ENCODE data around the gene PAPPA. TPM values are rescaled to one million over a fixed set of nuclear protein-coding genes. Genes with fewer than 3 reads are reported as not detected.

Gene PAPPA
- total RNA-seq, 1 donor from 2014 or later, result 172 TPM

GRCh38 chr9:116303270-116303669 lies 149.7 kb downstream of the PAPPA start:
- Mint-ChIP-seq H3K9me3 (ENCODE audit: unreplicated experiment) (no peaks in the 10 kb centered on the region), H3K27me3 (ENCODE audit: low read depth, unreplicated experiment) (no peaks in the 10 kb centered on the region), H3K36me3 (ENCODE audit: low read depth, unreplicated experiment) (peaks cover 56% of the 10 kb centered on the region), H3K4me3 (ENCODE audit: unreplicated experiment) (no peak overlapping the region), H3K4me1 (ENCODE audit: low read depth, unreplicated experiment) (peaks cover 64% of the 10 kb centered on the region), H3K27ac (ENCODE audit: unreplicated experiment) (no peak overlapping the region)
- Histone ChIP-seq H3K27me3 (ENCODE audit: insufficient read depth, low read length) (peaks cover 5% of the 10 kb centered on the region), H3K36me3 (ENCODE audit: insufficient read depth, low read length) (no peaks in the 10 kb centered on the region), H3K9me3 (ENCODE audit: insufficient read depth, low read depth, low read length) (no peaks in the 10 kb centered on the region), H3K79me2 (ENCODE audit: insufficient read depth, low read length) (no peaks in the 10 kb centered on the region), H3K4me2 (ENCODE audit: low read length) (no peak overlapping the region), H3K27ac (ENCODE audit: low read depth, low read length) (no peak overlapping the region), H2AFZ (ENCODE audit: low read depth, low read length) (no peak overlapping the region), H3K4me1 (ENCODE audit: insufficient read depth, low read length) (no peaks in the 10 kb centered on the region), H4K20me1 (ENCODE audit: insufficient read depth, low read length) (no peaks in the 10 kb centered on the region), H3K4me3 (ENCODE audit: insufficient read depth, low read depth, low read length) (no peak overlapping the region), H3K9ac (ENCODE audit: low read length) (no peak overlapping the region)
- DNase-seq (ENCODE audit: low read depth) (no peak), FAIRE-seq (no peak)
- TF ChIP-seq CTCF (IDR thresholded peaks at IDR 0.05; ENCODE audit: insufficient read depth, low read depth, low read length) (no peak), EZH2 (IDR thresholded peaks at IDR 0.05; ENCODE audit: insufficient read depth, low read length) (no peak)

DNA sequence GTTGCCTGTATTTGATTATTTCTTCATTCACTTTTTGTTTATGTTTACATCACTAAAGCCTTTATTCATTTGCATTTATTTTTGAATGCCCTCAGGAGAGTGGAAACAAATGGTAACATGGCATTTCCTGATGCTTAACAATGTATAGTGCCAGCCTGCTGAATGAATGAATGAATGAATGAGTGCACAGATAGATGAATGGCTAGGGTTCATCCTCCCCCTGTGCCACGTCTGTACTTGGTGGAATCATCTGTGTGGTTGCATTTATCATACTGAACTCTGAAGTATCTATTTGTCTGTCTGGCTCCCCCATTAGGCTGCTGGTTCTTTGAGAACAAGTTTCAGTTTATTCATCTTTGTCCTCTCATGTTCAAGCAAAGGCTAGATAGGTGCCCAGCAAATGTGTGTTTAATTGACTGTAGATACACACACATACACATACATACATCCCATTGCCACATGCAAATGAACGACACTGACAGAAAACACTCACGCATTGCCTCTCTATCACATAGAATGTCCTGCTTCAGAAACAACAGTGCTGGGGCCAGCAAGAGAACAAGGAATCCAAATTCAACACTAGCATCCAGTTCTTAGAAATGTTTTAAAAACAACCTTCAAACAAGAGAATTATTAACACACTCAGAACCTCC lies 150.4 kb downstream of the PAPPA start:
- Histone ChIP-seq H2AFZ (ENCODE audit: low read depth, low read length) (no peak overlapping the region), H3K27ac (ENCODE audit: low read depth, low read length) (no peak overlapping the region), H3K9ac (ENCODE audit: low read length) (no peak overlapping the region), H3K4me3 (ENCODE audit: insufficient read depth, low read depth, low read length) (no peak overlapping the region), H3K27me3 (ENCODE audit: insufficient read depth, low read length) (no peaks in the 10 kb centered on the region), H4K20me1 (ENCODE audit: insufficient read depth, low read length) (no peaks in the 10 kb centered on the region), H3K9me3 (ENCODE audit: insufficient read depth, low read depth, low read length) (no peaks in the 10 kb centered on the region), H3K4me1 (ENCODE audit: insufficient read depth, low read length) (no peaks in the 10 kb centered on the region), H3K79me2 (ENCODE audit: insufficient read depth, low read length) (no peaks in the 10 kb centered on the region), H3K36me3 (ENCODE audit: insufficient read depth, low read length) (no peaks in the 10 kb centered on the region), H3K4me2 (ENCODE audit: low read length) (no peak overlapping the region)
- TF ChIP-seq EZH2 (IDR thresholded peaks at IDR 0.05; ENCODE audit: insufficient read depth, low read length), result no peak
- TF ChIP-seq CTCF (IDR thresholded peaks at IDR 0.05; ENCODE audit: insufficient read depth, low read depth, low read length), result no peak
- DNase-seq (ENCODE audit: low read depth), result no peak
- FAIRE-seq, result no peak
- Mint-ChIP-seq H3K4me1 (ENCODE audit: low read depth, unreplicated experiment) (peaks cover 61% of the 10 kb centered on the region), H3K27ac (ENCODE audit: unreplicated experiment) (no peak overlapping the region), H3K36me3 (ENCODE audit: low read depth, unreplicated experiment) (peaks cover 61% of the 10 kb centered on the region), H3K4me3 (ENCODE audit: unreplicated experiment) (no peak overlapping the region), H3K27me3 (ENCODE audit: low read depth, unreplicated experiment) (no peaks in the 10 kb centered on the region), H3K9me3 (ENCODE audit: unreplicated experiment) (no peaks in the 10 kb centered on the region)

GRCh38 chr9:116304761-116305160 lies 151.2 kb downstream of the PAPPA start:
- Mint-ChIP-seq H3K4me3 (ENCODE audit: unreplicated experiment) (no peak overlapping the region), H3K27me3 (ENCODE audit: low read depth, unreplicated experiment) (no peaks in the 10 kb centered on the region), H3K9me3 (ENCODE audit: unreplicated experiment) (peaks cover 3% of the 10 kb centered on the region), H3K36me3 (ENCODE audit: low read depth, unreplicated experiment) (peaks cover 64% of the 10 kb centered on the region), H3K27ac (ENCODE audit: unreplicated experiment) (no peak overlapping the region), H3K4me1 (ENCODE audit: low read depth, unreplicated experiment) (peaks cover 57% of the 10 kb centered on the region)
- Histone ChIP-seq H3K79me2 (ENCODE audit: insufficient read depth, low read length) (no peaks in the 10 kb centered on the region), H2AFZ (ENCODE audit: low read depth, low read length) (no peak overlapping the region), H3K27ac (ENCODE audit: low read depth, low read length) (no peak overlapping the region), H3K36me3 (ENCODE audit: insufficient read depth, low read length) (no peaks in the 10 kb centered on the region), H3K4me3 (ENCODE audit: insufficient read depth, low read depth, low read length) (no peak overlapping the region), H3K27me3 (ENCODE audit: insufficient read depth, low read length) (no peaks in the 10 kb centered on the region), H3K4me1 (ENCODE audit: insufficient read depth, low read length) (no peaks in the 10 kb centered on the region), H3K4me2 (ENCODE audit: low read length) (no peak overlapping the region), H4K20me1 (ENCODE audit: insufficient read depth, low read length) (no peaks in the 10 kb centered on the region), H3K9ac (ENCODE audit: low read length) (no peak overlapping the region), H3K9me3 (ENCODE audit: insufficient read depth, low read depth, low read length) (no peaks in the 10 kb centered on the region)
- FAIRE-seq, result no peak
- DNase-seq (ENCODE audit: low read depth), result no peak
- TF ChIP-seq EZH2 (IDR thresholded peaks at IDR 0.05; ENCODE audit: insufficient read depth, low read length), result no peak
